ENCODE data around the gene TTC7B. TPM values are rescaled to one million over a fixed set of nuclear protein-coding genes. Genes with fewer than 3 reads are reported as not detected.
A peak's percentile ranks its signal among the peaks of the same experiment; 100 is the strongest.
"Not testable (repeated sequence)": the region's sequence is repeated elsewhere in the genome, so short reads cannot be mapped to it uniquely, and the experiment has no call there.

TTC7B gene
- total RNA-seq, 4 donors from 2014 or later, result 8.4 to 11.2 (median 9.2) TPM

- in situ Hi-C loops (cut with MboI; ENCODE audit: low pct_ligation_motif_present in 1 of 4, low pct_unique_long_range_greater_than_20kb in 1 of 4, low sequenced_read_pairs in 3 of 4) (no loop called here), intact Hi-C loops (cut with DNase I; ENCODE audit: low total_unique reads) (no loop called here)
- H3K36me3 ChIP-seq, result no peaks in the 10 kb centered on the region
- DNase-seq, result no peak
- TF ChIP-seq POLR2A (IDR thresholded peaks at IDR 0.05), result no peak
- no peak for TF ChIP-seq EP300 (IDR thresholded peaks at IDR 0.05; ENCODE audit: low read depth)
- no peak for TF ChIP-seq CTCF (IDR thresholded peaks at IDR 0.05)
- no peak for TF ChIP-seq POLR2AphosphoS5 (IDR thresholded peaks at IDR 0.05)
- WGBS, 2 donors (ENCODE audit: low coverage in 1 of 2), result 66 to 72% methylated on average over 4 to 6 of the region's 6 CpGs
- H3K27ac ChIP-seq, result no peak overlapping the region
- no peaks in the 10 kb centered on the region for H3K27me3 ChIP-seq
- no peaks in the 10 kb centered on the region for H3K4me1 ChIP-seq
- no peaks in the 10 kb centered on the region for H3K9me3 ChIP-seq
- no peak overlapping the region for H3K4me3 ChIP-seq
Observed at GRCh38 chr14:90842726-90843125, 26.5 kb upstream of the TTC7B start.

- in situ Hi-C loops (cut with MboI; ENCODE audit: low pct_ligation_motif_present in 1 of 4, low pct_unique_long_range_greater_than_20kb in 1 of 4, low sequenced_read_pairs in 3 of 4); H3K36me3 ChIP-seq; H3K9me3 ChIP-seq; H3K4me1 ChIP-seq; H3K27me3 ChIP-seq; intact Hi-C loops (cut with DNase I; ENCODE audit: low total_unique reads); DNase-seq; H3K27ac ChIP-seq; H3K4me3 ChIP-seq: not testable (repeated sequence)
- 94 to 98% methylated on average over 4 of the region's 4 CpGs for WGBS, 2 donors (ENCODE audit: low coverage in 1 of 2)
Observed at GRCh38 chr14:90840667-90841066, 24.4 kb upstream of the TTC7B start.

GRCh38 chr14:90839889-90840266 lies 23.6 kb upstream of the TTC7B start:
- Histone ChIP-seq H3K9me3 (no peaks in the 10 kb centered on the region), H3K36me3 (no peaks in the 10 kb centered on the region), H3K27ac (peak overlapping the region in 2 of 4 donors; percentile 58 to 59), H3K27me3 (no peaks in the 10 kb centered on the region), H3K4me3 (no peak overlapping the region), H3K4me1 (no peaks in the 10 kb centered on the region)
- no peak for DNase-seq
- WGBS, 2 donors (ENCODE audit: low coverage in 1 of 2), result 97 to 100% methylated on average over 1 to 3 of the region's 3 CpGs
- no peak for TF ChIP-seq POLR2AphosphoS5 (IDR thresholded peaks at IDR 0.05)
- TF ChIP-seq CTCF (IDR thresholded peaks at IDR 0.05), result no peak
- TF ChIP-seq POLR2A (IDR thresholded peaks at IDR 0.05), result no peak
- no peak for TF ChIP-seq EP300 (IDR thresholded peaks at IDR 0.05; ENCODE audit: low read depth)
- in situ Hi-C loops (cut with MboI; ENCODE audit: low pct_ligation_motif_present in 1 of 4, low pct_unique_long_range_greater_than_20kb in 1 of 4, low sequenced_read_pairs in 3 of 4), result no loop called here
- intact Hi-C loops (cut with DNase I; ENCODE audit: low total_unique reads), result no loop called here

GRCh38 chr14:90839024-90839888 lies 23.0 kb upstream of the TTC7B start:
- Histone ChIP-seq H3K9me3 (no peaks in the 10 kb centered on the region), H3K27ac (peak overlapping the region in 3 of 4 donors; percentile 40 to 59 (median 58)), H3K36me3 (no peaks in the 10 kb centered on the region), H3K4me3 (no peak overlapping the region), H3K27me3 (no peaks in the 10 kb centered on the region), H3K4me1 (no peaks in the 10 kb centered on the region)
- in situ Hi-C loops (cut with MboI; ENCODE audit: low pct_ligation_motif_present in 1 of 4, low pct_unique_long_range_greater_than_20kb in 1 of 4, low sequenced_read_pairs in 3 of 4) (no loop called here), intact Hi-C loops (cut with DNase I; ENCODE audit: low total_unique reads) (no loop called here)
- DNase-seq, result no peak
- no peak for TF ChIP-seq EP300 (IDR thresholded peaks at IDR 0.05; ENCODE audit: low read depth)
- TF ChIP-seq CTCF (IDR thresholded peaks at IDR 0.05), result no peak
- no peak for TF ChIP-seq POLR2A (IDR thresholded peaks at IDR 0.05)
- no peak for TF ChIP-seq POLR2AphosphoS5 (IDR thresholded peaks at IDR 0.05)
- WGBS, 2 donors (ENCODE audit: low coverage in 1 of 2), result 70 to 72% methylated on average over 9 to 10 of the region's 10 CpGs

GRCh38 chr14:90838531-90838930 lies 22.3 kb upstream of the TTC7B start:
- H3K36me3 ChIP-seq; H3K9me3 ChIP-seq; H3K27me3 ChIP-seq; H3K4me3 ChIP-seq; in situ Hi-C loops (cut with MboI; ENCODE audit: low pct_ligation_motif_present in 1 of 4, low pct_unique_long_range_greater_than_20kb in 1 of 4, low sequenced_read_pairs in 3 of 4); H3K4me1 ChIP-seq; intact Hi-C loops (cut with DNase I; ENCODE audit: low total_unique reads); DNase-seq: not testable (repeated sequence)
- WGBS, 2 donors (ENCODE audit: low coverage in 1 of 2), result 89 to 100% methylated on average over 2 to 8 of the region's 8 CpGs
- H3K27ac ChIP-seq, result peak overlapping the region in 2 of 4 donors; percentile 58 to 59
